IMR-90 (cell line): ENCODE measurements around the gene ZNRF3. TPM values are rescaled to one million over a fixed set of nuclear protein-coding genes. Genes with fewer than 3 reads are reported as not detected.

Experiments used
- ATAC-seq: fragments of 200-7000 bp; cut with Tn5 transposase; 2 replicates; pipeline ENCODE4 v1.9.1; 2020; ENCODE audit warnings: low read depth, mild to moderate bottlenecking, moderate library complexity
- BruUV-seq: library from RNA; stranded (reverse); fragments of 400-500 nt; replicated peaks from 2 replicates; lab custom pipeline; 2021; lab: Mats Ljungman, UMichigan
- CTCF ChIA-PET: fragments of 300-600 bp; formaldehyde crosslinking; extraction: SDS; loops from one replicate; lab custom pipeline; 2021; ENCODE audit warnings: antibody characterized with exemption; lab: Yijun Ruan, JAX
- POLR2A ChIA-PET: fragments of 300-600 bp; sonication (Branson Sonifier 250); formaldehyde crosslinking; loops from one replicate; lab custom pipeline; 2022; ENCODE audit warnings: antibody characterized with exemption; ENCODE audit not compliant: unreplicated experiment; lab: Charles Lee
- DNase-seq: peaks from one replicate; pipeline ENCODE4 v3.0.0; 2013
- H2AFZ ChIP-seq: replicated peaks from 2 replicates; pipeline ENCODE3; 2013; ENCODE audit warnings: low read length, mild to moderate bottlenecking; ENCODE audit not compliant: poor library complexity
- H2AK5ac ChIP-seq: 2 replicates; pipeline ENCODE4 v1.6.1; 2013; ENCODE audit warnings: low read depth, low read length, inconsistent platforms
- H2AK9ac ChIP-seq: replicated peaks from 2 replicates; pipeline ENCODE3; 2013; ENCODE audit warnings: mild to moderate bottlenecking, low read depth, low read length, moderate library complexity; ENCODE audit not compliant: poor library complexity
- H2BK120ac ChIP-seq: 2 replicates; pipeline ENCODE4 v1.6.1; 2013; ENCODE audit warnings: low read depth, low read length, inconsistent platforms
- H2BK15ac ChIP-seq: 3 replicates; pipeline ENCODE4 v1.6.1; 2013; ENCODE audit warnings: low read depth, low read length, inconsistent platforms
- H2BK20ac ChIP-seq: 2 replicates; pipeline ENCODE4 v1.6.1; 2013; ENCODE audit warnings: low read depth, mild to moderate bottlenecking, inconsistent platforms, low read length, moderate library complexity
- H2BK5ac ChIP-seq: 2 replicates; pipeline ENCODE4 v1.6.1; 2013; ENCODE audit warnings: mild to moderate bottlenecking, low read depth, low read length, inconsistent platforms; ENCODE audit not compliant: poor library complexity, severe bottlenecking
- H3K14ac ChIP-seq: replicated peaks from 2 replicates; pipeline ENCODE4 v1.6.1; 2013; ENCODE audit warnings: low read depth, low read length, inconsistent platforms
- H3K18ac ChIP-seq: 2 replicates; pipeline ENCODE4 v1.6.1; 2013; ENCODE audit warnings: low read depth, low read length, control low read depth
- H3K23ac ChIP-seq: 2 replicates; pipeline ENCODE4 v1.6.1; 2013; ENCODE audit warnings: low read depth, low read length, inconsistent platforms
- H3K27ac ChIP-seq: 2 replicates; pipeline ENCODE4 v1.5.1; 2013; ENCODE audit warnings: mild to moderate bottlenecking, control low read depth, low read length; ENCODE audit not compliant: insufficient read depth
- H3K27me3 ChIP-seq: 2 replicates; pipeline ENCODE4 v1.6.1; 2013; ENCODE audit warnings: low read length; ENCODE audit not compliant: control insufficient read depth, insufficient read depth
- H3K36me3 ChIP-seq: 2 replicates; pipeline ENCODE4 v1.6.1; 2013; ENCODE audit warnings: low read length, mixed read lengths; ENCODE audit not compliant: control insufficient read depth, insufficient read depth
- H3K4ac ChIP-seq: 2 replicates; pipeline ENCODE4 v1.6.1; 2013; ENCODE audit warnings: low read depth, low read length, inconsistent platforms
- H3K4me1 ChIP-seq: 2 replicates; pipeline ENCODE4 v1.6.1; 2013; ENCODE audit warnings: low read length, mixed read lengths; ENCODE audit not compliant: control insufficient read depth, insufficient read depth
- H3K4me2 ChIP-seq: 2 replicates; pipeline ENCODE4 v1.6.1; 2013; ENCODE audit warnings: low read depth, mild to moderate bottlenecking, control low read depth, low read length, moderate library complexity
- H3K4me3 ChIP-seq: 2 replicates; pipeline ENCODE4 v1.5.1; 2013; ENCODE audit warnings: low read depth, mild to moderate bottlenecking, control low read depth, low read length, moderate library complexity; ENCODE audit not compliant: insufficient read depth
- H3K56ac ChIP-seq: 2 replicates; pipeline ENCODE4 v1.6.1; 2013; ENCODE audit warnings: low read length, inconsistent platforms; ENCODE audit not compliant: insufficient read depth; ENCODE audit errors: extremely low read depth
- H3K79me1 ChIP-seq, 2 experiments: 2 replicates each; pipeline ENCODE4 v1.6.1; 2013; ENCODE audit warnings: low read length in 2 of 2, inconsistent platforms in 1 of 2, low read depth in 1 of 2
- H3K9ac ChIP-seq: 2 replicates; pipeline ENCODE4 v1.6.1; 2013; ENCODE audit warnings: low read depth, low read length, control low read depth
- H3K9me1 ChIP-seq: 2 replicates; pipeline ENCODE4 v1.6.1; 2013; ENCODE audit warnings: low read length, inconsistent platforms; ENCODE audit not compliant: insufficient read depth
- H3K9me3 ChIP-seq: 2 replicates; pipeline ENCODE4 v1.6.1; 2013; ENCODE audit warnings: low read length; ENCODE audit not compliant: control insufficient read depth, insufficient read depth
- H4K20me1 ChIP-seq: 2 replicates; pipeline ENCODE4 v1.6.1; 2013; ENCODE audit warnings: low read length, inconsistent platforms; ENCODE audit not compliant: insufficient read depth
- H4K5ac ChIP-seq: 2 replicates; pipeline ENCODE4 v1.6.1; 2013; ENCODE audit warnings: mild to moderate bottlenecking, low read depth, low read length, control low read depth
- H4K8ac ChIP-seq, 2 experiments: 2 replicates each; pipeline ENCODE4 v1.6.1; 2013; ENCODE audit warnings: low read depth in 2 of 2, low read length in 2 of 2, control low read depth in 1 of 2, inconsistent platforms in 1 of 2
- H4K91ac ChIP-seq: 2 replicates; pipeline ENCODE4 v1.6.1; 2013; ENCODE audit warnings: low read depth, low read length, inconsistent platforms; ENCODE audit not compliant: insufficient read depth
- BHLHE40 ChIP-seq: fragments of 150-350 bp; IDR thresholded peaks from 2 replicates; pipeline ENCODE4 v1.6.1; 2016; ENCODE audit warnings: mild to moderate bottlenecking, low read depth, low read length
- CEBPB ChIP-seq: IDR thresholded peaks from 2 replicates; pipeline ENCODE4 v1.6.1; 2012; ENCODE audit warnings: low read depth, low read length, improper control_type of control experiment
- CHD1 ChIP-seq: IDR thresholded peaks from 2 replicates; pipeline ENCODE4 v1.6.1; 2012; ENCODE audit warnings: low read depth, low read length, improper control_type of control experiment
- FOS ChIP-seq: fragments of 150-350 bp; IDR thresholded peaks from 2 replicates; pipeline ENCODE4 v1.6.1; 2016; ENCODE audit warnings: low read depth, low read length
- MAFK ChIP-seq: IDR thresholded peaks from 2 replicates; pipeline ENCODE4 v1.6.1; 2012; ENCODE audit warnings: low read depth, low read length, improper control_type of control experiment
- MAZ ChIP-seq: IDR thresholded peaks from 2 replicates; pipeline ENCODE4 v1.6.1; 2012; ENCODE audit warnings: low read depth, mild to moderate bottlenecking, low read length, improper control_type of control experiment, moderate library complexity, borderline replicate concordance
- MXI1 ChIP-seq: IDR thresholded peaks from 2 replicates; pipeline ENCODE4 v1.6.1; 2012; ENCODE audit warnings: low read depth, mild to moderate bottlenecking, low read length, moderate library complexity, borderline replicate concordance
- NFE2L2 ChIP-seq: fragments of 150-350 bp; IDR thresholded peaks from 2 replicates; pipeline ENCODE4 v1.6.1; 2016; ENCODE audit warnings: low read depth, mild to moderate bottlenecking, low read length
- POLR2A ChIP-seq: IDR thresholded peaks from 2 replicates; pipeline ENCODE4 v1.6.1; 2012; ENCODE audit warnings: mild to moderate bottlenecking, low read depth, low read length
- RAD21 ChIP-seq: IDR thresholded peaks from 2 replicates; pipeline ENCODE4 v1.6.1; 2012; ENCODE audit warnings: low read length, improper control_type of control experiment
- RCOR1 ChIP-seq: IDR thresholded peaks from 2 replicates; pipeline ENCODE4 v1.6.1; 2012; ENCODE audit warnings: mild to moderate bottlenecking, low read length, improper control_type of control experiment; ENCODE audit not compliant: insufficient replicate concordance
- RFX5 ChIP-seq: IDR thresholded peaks from 2 replicates; pipeline ENCODE4 v1.8.0; 2012; ENCODE audit warnings: low read depth, mild to moderate bottlenecking, low read length, moderate library complexity
- SMC3 ChIP-seq: fragments of 150-350 bp; IDR thresholded peaks from 2 replicates; pipeline ENCODE4 v1.6.1; 2016; ENCODE audit warnings: low read depth, mild to moderate bottlenecking, antibody characterized with exemption, low read length, moderate library complexity
- WGBS, 2 experiments: methylation state at CpG; one replicate each; pipeline versions ENCODE4 v1.1.5 to v1.1.7; 2013; ENCODE audit warnings: missing lambda C conversion rate in 2 of 2; ENCODE audit not compliant: insufficient read length in 1 of 2; ENCODE audit errors: extremely low coverage in 2 of 2; 5-methylcytosine and 5-hydroxymethylcytosine counted together
- dilution Hi-C: fragments of 300-500 bp; cut with HindIII; formaldehyde crosslinking; loops from one replicate; pipeline ENCODE4 v1.14.3; 2018; ENCODE audit warnings: low sequenced_read_pairs; ENCODE audit not compliant: unreplicated experiment
- in situ Hi-C: fragments of 300-500 bp; cut with MboI; formaldehyde crosslinking; loops from 3 replicates; pipeline ENCODE4 v1.14.3; 2019; ENCODE audit warnings: low sequenced_read_pairs, inconsistent platforms, mixed read lengths
- intact Hi-C: fragments of 100-400 bp; cut with micrococcal nuclease; formaldehyde crosslinking; loops from 2 replicates; pipeline ENCODE4 v1.10.0; 2022
- polyA plus RNA-seq, 3 experiments: library from polyadenylated mRNA; depleted of rRNA; stranded (reverse); fragments of >200 nt; gene quantifications; 2 replicates each; pipeline ENCODE4 v1.2.3, GENCODE V29; 2012; ENCODE audit warnings: low replicate concordance in 1 of 3
- total RNA-seq: library from RNA; depleted of rRNA; stranded (reverse); fragments of >200 nt; gene quantifications from 2 replicates; pipeline ENCODE4 v1.2.3, GENCODE V29; 2012
- TF ChIP-seq, protein P1 (sequence below): conservative IDR thresholded peaks from 2 replicates; pipeline ENCODE4 v1.5.1; 2012; ENCODE audit warnings: mild to moderate bottlenecking, low read depth, low read length, improper control_type of control experiment
- TF ChIP-seq, protein P2 (sequence below): fragments of 150-350 bp; IDR thresholded peaks from 2 replicates; pipeline ENCODE4 v1.6.1; 2017; ENCODE audit warnings: mild to moderate bottlenecking, antibody characterized with exemption, low read length, low read depth
- TF ChIP-seq, protein P3 (sequence below): fragments of 150-350 bp; IDR thresholded peaks from 2 replicates; pipeline ENCODE4 v1.6.1; 2016; ENCODE audit warnings: low read depth, mild to moderate bottlenecking, low read length, moderate library complexity, borderline replicate concordance

The ZNRF3 gene
- total and polyA plus RNA-seq, 2 of the 4 experiments (the other 2 are of a cell fraction) = 1.4 to 2.4 TPM

DNA sequence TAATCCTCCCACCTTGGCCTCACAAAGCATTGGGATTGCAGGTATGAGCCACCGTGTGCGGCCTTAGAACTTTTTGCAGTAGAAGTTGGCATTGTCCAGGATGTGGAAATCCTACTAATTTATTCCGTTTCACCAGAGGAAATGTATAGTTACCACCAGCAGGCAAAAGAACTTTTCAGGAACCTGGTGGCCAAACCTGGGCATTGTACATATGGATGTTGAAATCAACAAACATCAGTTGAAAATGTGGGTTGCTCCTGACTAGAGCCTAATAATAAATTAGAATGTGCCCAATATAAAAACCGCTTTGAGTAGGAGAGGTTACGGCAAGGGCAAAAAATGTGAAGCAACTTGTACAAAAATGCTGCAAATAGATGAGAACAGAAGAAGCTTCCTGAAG is 42.3 kb upstream of the ZNRF3 start:
- no peak overlapping the region for H2AK9ac ChIP-seq
- H4K8ac ChIP-seq = no peak overlapping the region
- H2AK5ac ChIP-seq = no peak overlapping the region
- no peak overlapping the region for H3K9ac ChIP-seq
- no CpG with 5 or more reads among the region's 5 CpGs for WGBS, 2 experiments
- dilution Hi-C loops = no loop called here
- H4K5ac ChIP-seq = no peak overlapping the region
- BruUV-seq = no TSS peak
- H3K79me1 ChIP-seq = no peaks in the 10 kb centered on the region
- H3K9me1 ChIP-seq = no peaks in the 10 kb centered on the region
- no peak overlapping the region for H3K14ac ChIP-seq
- H3K27ac ChIP-seq = no peak overlapping the region
- DNase-seq (no peak), ATAC-seq (no peak)
- no peaks in the 10 kb centered on the region; the same call in 1 of the 2 replicates for H4K20me1 ChIP-seq
- no peak overlapping the region for H2AFZ ChIP-seq
- no peak overlapping the region for H2BK15ac ChIP-seq
- H3K23ac ChIP-seq = no peak overlapping the region
- H3K56ac ChIP-seq = no peak overlapping the region
- H2BK20ac ChIP-seq = no peak overlapping the region
- no peaks in the 10 kb centered on the region for H3K9me3 ChIP-seq
- H2BK5ac ChIP-seq = no peak overlapping the region
- TF ChIP-seq NFE2L2 (no peak), FOS (no peak), CHD1 (no peak), RCOR1 (no peak), SMC3 (no peak), MXI1 (no peak), MAFK (no peak), CEBPB (no peak), BHLHE40 (no peak), RAD21 (no peak), POLR2A (no peak), MAZ (no peak), RFX5 (no peak)
- TF ChIP-seq, protein P1, sequence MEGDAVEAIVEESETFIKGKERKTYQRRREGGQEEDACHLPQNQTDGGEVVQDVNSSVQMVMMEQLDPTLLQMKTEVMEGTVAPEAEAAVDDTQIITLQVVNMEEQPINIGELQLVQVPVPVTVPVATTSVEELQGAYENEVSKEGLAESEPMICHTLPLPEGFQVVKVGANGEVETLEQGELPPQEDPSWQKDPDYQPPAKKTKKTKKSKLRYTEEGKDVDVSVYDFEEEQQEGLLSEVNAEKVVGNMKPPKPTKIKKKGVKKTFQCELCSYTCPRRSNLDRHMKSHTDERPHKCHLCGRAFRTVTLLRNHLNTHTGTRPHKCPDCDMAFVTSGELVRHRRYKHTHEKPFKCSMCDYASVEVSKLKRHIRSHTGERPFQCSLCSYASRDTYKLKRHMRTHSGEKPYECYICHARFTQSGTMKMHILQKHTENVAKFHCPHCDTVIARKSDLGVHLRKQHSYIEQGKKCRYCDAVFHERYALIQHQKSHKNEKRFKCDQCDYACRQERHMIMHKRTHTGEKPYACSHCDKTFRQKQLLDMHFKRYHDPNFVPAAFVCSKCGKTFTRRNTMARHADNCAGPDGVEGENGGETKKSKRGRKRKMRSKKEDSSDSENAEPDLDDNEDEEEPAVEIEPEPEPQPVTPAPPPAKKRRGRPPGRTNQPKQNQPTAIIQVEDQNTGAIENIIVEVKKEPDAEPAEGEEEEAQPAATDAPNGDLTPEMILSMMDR = no peak
- TF ChIP-seq, protein P2, sequence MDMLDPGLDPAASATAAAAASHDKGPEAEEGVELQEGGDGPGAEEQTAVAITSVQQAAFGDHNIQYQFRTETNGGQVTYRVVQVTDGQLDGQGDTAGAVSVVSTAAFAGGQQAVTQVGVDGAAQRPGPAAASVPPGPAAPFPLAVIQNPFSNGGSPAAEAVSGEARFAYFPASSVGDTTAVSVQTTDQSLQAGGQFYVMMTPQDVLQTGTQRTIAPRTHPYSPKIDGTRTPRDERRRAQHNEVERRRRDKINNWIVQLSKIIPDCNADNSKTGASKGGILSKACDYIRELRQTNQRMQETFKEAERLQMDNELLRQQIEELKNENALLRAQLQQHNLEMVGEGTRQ = no peak
- TF ChIP-seq, protein P3, sequence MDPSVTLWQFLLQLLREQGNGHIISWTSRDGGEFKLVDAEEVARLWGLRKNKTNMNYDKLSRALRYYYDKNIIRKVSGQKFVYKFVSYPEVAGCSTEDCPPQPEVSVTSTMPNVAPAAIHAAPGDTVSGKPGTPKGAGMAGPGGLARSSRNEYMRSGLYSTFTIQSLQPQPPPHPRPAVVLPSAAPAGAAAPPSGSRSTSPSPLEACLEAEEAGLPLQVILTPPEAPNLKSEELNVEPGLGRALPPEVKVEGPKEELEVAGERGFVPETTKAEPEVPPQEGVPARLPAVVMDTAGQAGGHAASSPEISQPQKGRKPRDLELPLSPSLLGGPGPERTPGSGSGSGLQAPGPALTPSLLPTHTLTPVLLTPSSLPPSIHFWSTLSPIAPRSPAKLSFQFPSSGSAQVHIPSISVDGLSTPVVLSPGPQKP = no peak
- H4K91ac ChIP-seq = no peak overlapping the region
- ChIA-PET POLR2A (no interaction called here), CTCF (no interaction called here)
- no peak overlapping the region for H3K4me3 ChIP-seq
- in situ Hi-C loops = no loop called here
- intact Hi-C loops = no loop called here
- no peak overlapping the region for H2BK120ac ChIP-seq
- H3K27me3 ChIP-seq = no peaks in the 10 kb centered on the region
- H3K18ac ChIP-seq = no peak overlapping the region
- H3K4me2 ChIP-seq = no peak overlapping the region
- no peaks in the 10 kb centered on the region for H3K4me1 ChIP-seq
- H3K36me3 ChIP-seq = no peaks in the 10 kb centered on the region
- no peak overlapping the region for H3K4ac ChIP-seq
